Neuronal stem cell (in vitro differentiated cells): ENCODE measurements around the gene HTR2A.

Source experiments
- DNase-seq: peaks from one replicate; pipeline ENCODE4 v3.0.0-alpha.2; 2013; ENCODE audit warnings: low spot score
- H2AFZ ChIP-seq: one replicate; pipeline ENCODE4 v1.6.1; 2013; ENCODE audit warnings: mild to moderate bottlenecking, low read length, inconsistent platforms
- H2AK5ac ChIP-seq: 2 replicates; pipeline ENCODE4 v1.6.1; 2013; ENCODE audit warnings: low read depth, mild to moderate bottlenecking, inconsistent platforms, low read length, moderate library complexity, mixed read lengths
- H2BK120ac ChIP-seq: 2 replicates; pipeline ENCODE4 v1.6.1; 2013; ENCODE audit warnings: low read depth, mild to moderate bottlenecking, inconsistent platforms, low read length, moderate library complexity, mixed read lengths
- H2BK12ac ChIP-seq: one replicate; pipeline ENCODE4 v1.6.1; 2013; ENCODE audit warnings: low read length, inconsistent platforms
- H2BK15ac ChIP-seq: 2 replicates; pipeline ENCODE4 v1.6.1; 2013; ENCODE audit warnings: mild to moderate bottlenecking, low read length, inconsistent platforms, mixed read lengths
- H2BK5ac ChIP-seq: one replicate; pipeline ENCODE4 v1.6.1; 2013; ENCODE audit warnings: inconsistent platforms, mild to moderate bottlenecking, low read length, moderate library complexity
- H3K14ac ChIP-seq: one replicate; pipeline ENCODE4 v1.6.1; 2013; ENCODE audit warnings: low read length, inconsistent platforms
- H3K18ac ChIP-seq: 2 replicates; pipeline ENCODE4 v1.6.1; 2013; ENCODE audit warnings: low read length, inconsistent platforms
- H3K23ac ChIP-seq: 2 replicates; pipeline ENCODE4 v1.6.1; 2013; ENCODE audit warnings: low read depth, mild to moderate bottlenecking, mixed read lengths, low read length, inconsistent platforms; ENCODE audit not compliant: poor library complexity
- H3K27ac ChIP-seq: replicated peaks from 3 replicates; pipeline ENCODE4 v1.5.1; 2013; ENCODE audit warnings: low read length, inconsistent platforms
- H3K27me3 ChIP-seq, 3 experiments: 2 replicates each; pipeline ENCODE4 v1.6.1; 2013; ENCODE audit warnings: low read length in 3 of 3, mild to moderate bottlenecking in 2 of 3, inconsistent platforms in 1 of 3, low read depth in 1 of 3, mixed read lengths in 1 of 3, moderate library complexity in 1 of 3; ENCODE audit not compliant: control insufficient read depth in 3 of 3, insufficient read depth in 3 of 3
- H3K36me3 ChIP-seq, 2 donors: replicated peaks in 1 of 2; 2 replicates each; pipeline ENCODE4 v1.6.1; 2013; ENCODE audit warnings: low read length in 2 of 2; ENCODE audit not compliant: control insufficient read depth in 2 of 2, insufficient read depth in 2 of 2
- H3K4ac ChIP-seq: 2 replicates; pipeline ENCODE4 v1.6.1; 2013; ENCODE audit warnings: inconsistent platforms, mild to moderate bottlenecking, low read length, moderate library complexity
- H3K4me1 ChIP-seq, 2 donors: 1 replicate in 1 of 2; 2 replicates in 1 of 2; pipeline ENCODE4 v1.6.1; 2013; ENCODE audit warnings: low read length in 2 of 2, low read depth in 1 of 2; ENCODE audit not compliant: control insufficient read depth in 2 of 2, insufficient read depth in 1 of 2
- H3K4me2 ChIP-seq: one replicate; pipeline ENCODE4 v1.6.1; 2013; ENCODE audit warnings: mild to moderate bottlenecking, low read length, inconsistent platforms; ENCODE audit not compliant: insufficient read depth, poor library complexity, severe bottlenecking
- H3K4me3 ChIP-seq, 2 donors: 2 replicates each; pipeline ENCODE4 v1.5.1; 2013; ENCODE audit warnings: low read length in 2 of 2, mild to moderate bottlenecking in 2 of 2, inconsistent platforms in 1 of 2, moderate library complexity in 1 of 2
- H3K79me1 ChIP-seq: one replicate; pipeline ENCODE4 v1.6.1; 2013; ENCODE audit warnings: low read depth, mild to moderate bottlenecking, inconsistent platforms, low read length, moderate library complexity
- H3K9ac ChIP-seq: one replicate; pipeline ENCODE4 v1.6.1; 2013; ENCODE audit warnings: mild to moderate bottlenecking, low read depth, low read length, inconsistent platforms; ENCODE audit not compliant: poor library complexity
- H3K9me3 ChIP-seq, 2 donors: replicated peaks in 1 of 2; 2 replicates each; pipeline versions ENCODE3 to v1.6.1; 2013; ENCODE audit warnings: low read length in 2 of 2, mild to moderate bottlenecking in 2 of 2, inconsistent platforms in 1 of 2, low read depth in 1 of 2, mixed read lengths in 1 of 2, moderate library complexity in 1 of 2; ENCODE audit not compliant: control insufficient read depth in 2 of 2, insufficient read depth in 1 of 2
- H4K8ac ChIP-seq: one replicate; pipeline ENCODE4 v1.6.1; 2013; ENCODE audit warnings: low read depth, mild to moderate bottlenecking, inconsistent platforms, low read length, moderate library complexity
- H4K91ac ChIP-seq: one replicate; pipeline ENCODE4 v1.6.1; 2013; ENCODE audit warnings: low read length, low read depth, mild to moderate bottlenecking, inconsistent platforms; ENCODE audit not compliant: poor library complexity
- WGBS, 2 donors: extraction: QIAGEN DNeasy Blood & Tissue Kit; methylation state at CpG; one replicate each; pipeline ENCODE4 v1.1.7; 2013; ENCODE audit warnings: missing lambda C conversion rate in 2 of 2, mixed read lengths in 1 of 2; ENCODE audit not compliant: insufficient read length in 2 of 2, insufficient replicate concordance in 1 of 2; ENCODE audit errors: extremely low coverage in 2 of 2; 5-methylcytosine and 5-hydroxymethylcytosine counted together

Gene HTR2A

DNA sequence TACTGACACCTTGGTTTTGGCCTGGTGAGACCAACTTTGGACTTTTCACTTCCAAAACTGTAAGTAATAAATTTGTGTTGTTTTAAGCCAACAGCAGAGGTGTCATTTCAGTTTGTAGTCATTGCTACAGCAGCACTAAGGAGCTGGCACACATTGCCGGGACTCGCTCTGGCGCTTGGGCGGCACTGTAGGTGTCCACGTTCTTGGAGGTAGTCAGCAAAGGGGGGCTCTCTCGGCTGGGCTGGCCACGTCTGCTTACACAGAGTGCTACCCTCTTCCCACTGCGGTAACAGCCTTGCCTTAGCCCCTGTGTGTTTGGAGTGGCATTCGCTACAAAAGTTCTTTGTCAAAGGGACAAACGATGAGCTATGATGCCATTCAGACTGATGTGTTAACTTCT lies 44.7 kb downstream of the HTR2A start:
- Histone ChIP-seq H4K8ac (no peak overlapping the region), H2BK5ac (no peak overlapping the region), H3K4ac (no peak overlapping the region), H3K9me3 (no peaks in the 10 kb centered on the region), H3K23ac (no peak overlapping the region), H2BK12ac (no peak overlapping the region), H2AK5ac (no peak overlapping the region), H3K27me3 (peaks cover 0 to 4% (median 0%) of the 10 kb centered on the region in 3 experiments), H3K4me3 (no peak overlapping the region), H3K14ac (no peak overlapping the region), H2BK120ac (no peak overlapping the region), H3K4me2 (no peak overlapping the region), H2BK15ac (no peak overlapping the region), H3K4me1 (no peaks in the 10 kb centered on the region), H3K9ac (no peak overlapping the region), H3K79me1 (no peaks in the 10 kb centered on the region), H3K18ac (no peak overlapping the region), H3K36me3 (no peaks in the 10 kb centered on the region), H2AFZ (no peak overlapping the region), H3K27ac (no peak overlapping the region), H4K91ac (no peak overlapping the region)
- DNase-seq, result no peak
- no CpG with 5 or more reads among the region's 10 CpGs for WGBS, 2 donors

DNA sequence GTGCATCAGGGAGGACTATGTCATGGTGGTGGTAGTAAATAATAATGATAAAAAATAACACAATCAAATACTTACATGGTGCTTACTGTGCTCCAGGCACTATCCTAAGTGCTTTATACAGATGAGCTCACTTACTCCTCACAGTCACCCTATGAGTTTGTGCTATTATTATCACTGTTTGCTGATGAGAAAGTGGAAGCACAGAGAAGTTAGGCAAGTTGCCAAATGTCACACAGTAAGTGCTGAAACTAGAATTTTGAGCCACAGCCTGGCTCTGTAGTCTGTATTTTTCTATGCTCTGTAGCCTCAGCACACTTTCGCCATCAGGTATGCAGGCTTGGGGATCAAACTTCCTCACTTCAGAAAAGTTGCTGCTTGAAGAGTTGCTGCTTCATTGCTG lies 46.6 kb downstream of the HTR2A start:
- Histone ChIP-seq H3K79me1 (no peaks in the 10 kb centered on the region), H2AK5ac (no peak overlapping the region), H3K36me3 (no peaks in the 10 kb centered on the region), H3K14ac (no peak overlapping the region), H2BK12ac (no peak overlapping the region), H3K4me2 (no peak overlapping the region), H4K91ac (no peak overlapping the region), H4K8ac (no peak overlapping the region), H2AFZ (no peak overlapping the region), H3K27ac (no peak overlapping the region), H3K9ac (no peak overlapping the region), H3K27me3 (peaks cover 0 to 4% (median 0%) of the 10 kb centered on the region in 3 experiments), H3K18ac (no peak overlapping the region), H2BK120ac (no peak overlapping the region), H3K4me1 (no peaks in the 10 kb centered on the region), H2BK5ac (no peak overlapping the region), H3K4me3 (no peak overlapping the region), H2BK15ac (no peak overlapping the region), H3K4ac (no peak overlapping the region), H3K9me3 (no peaks in the 10 kb centered on the region), H3K23ac (no peak overlapping the region)
- no peak for DNase-seq
- no CpG with 5 or more reads among the region's 1 CpG for WGBS, 2 donors

DNA sequence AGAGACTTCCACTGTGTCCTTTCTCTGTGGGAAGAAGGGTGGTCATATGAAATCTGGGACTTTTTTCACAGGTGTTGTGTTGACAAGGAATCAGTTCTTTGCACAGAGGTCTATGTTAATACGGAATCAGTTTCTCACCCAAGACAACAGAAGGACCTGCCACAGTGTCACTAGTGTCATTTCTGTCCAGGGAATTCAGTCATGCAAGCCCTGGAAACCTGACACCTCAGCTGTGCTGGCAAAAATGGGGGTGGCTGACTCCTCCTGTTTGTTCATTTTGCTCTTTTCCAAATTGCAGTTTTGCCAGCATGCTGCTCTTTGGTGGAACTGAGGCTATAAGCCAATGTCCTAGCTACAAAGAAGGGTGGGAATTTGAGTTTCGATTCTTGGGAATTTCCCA lies 50.1 kb downstream of the HTR2A start:
- Histone ChIP-seq H2AK5ac (no peak overlapping the region), H3K27ac (no peak overlapping the region), H3K9me3 (no peaks in the 10 kb centered on the region), H3K23ac (no peak overlapping the region), H2AFZ (peak overlapping the region; percentile 40), H3K4me1 (no peaks in the 10 kb centered on the region), H2BK120ac (no peak overlapping the region), H3K79me1 (no peaks in the 10 kb centered on the region), H2BK5ac (no peak overlapping the region), H3K4me2 (no peak overlapping the region), H3K4me3 (no peak overlapping the region), H4K8ac (no peak overlapping the region), H3K4ac (no peak overlapping the region), H3K27me3 (peaks cover 0 to 8% (median 0%) of the 10 kb centered on the region in 3 experiments), H3K36me3 (no peaks in the 10 kb centered on the region), H3K18ac (no peak overlapping the region), H3K14ac (no peak overlapping the region), H3K9ac (no peak overlapping the region), H4K91ac (no peak overlapping the region), H2BK15ac (no peak overlapping the region), H2BK12ac (no peak overlapping the region)
- DNase-seq, result no peak
- WGBS, 2 donors, result no CpG with 5 or more reads among the region's 2 CpGs

DNA sequence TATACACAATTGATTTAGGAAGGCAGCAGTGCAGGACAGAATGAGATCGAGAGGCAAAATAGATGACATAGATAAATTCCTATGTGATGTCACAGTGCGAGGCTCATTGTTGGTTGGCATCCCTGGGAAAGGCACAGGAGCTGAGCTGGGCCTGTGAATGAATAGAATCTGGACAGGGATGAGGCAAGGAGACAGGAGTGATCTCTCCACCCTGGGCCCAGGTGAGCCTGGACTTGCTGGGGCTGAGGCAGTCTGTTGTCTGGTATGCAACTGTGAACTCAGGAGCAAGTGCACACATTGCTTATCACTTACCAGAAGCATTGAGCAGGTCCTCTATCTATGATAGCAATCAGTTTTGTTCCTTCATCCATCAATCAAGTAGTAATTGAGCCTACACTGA lies 51.7 kb downstream of the HTR2A start:
- Histone ChIP-seq H3K9me3 (no peaks in the 10 kb centered on the region), H3K79me1 (no peaks in the 10 kb centered on the region), H4K8ac (no peak overlapping the region), H2AFZ (no peak overlapping the region), H4K91ac (no peak overlapping the region), H2BK12ac (no peak overlapping the region), H2BK15ac (no peak overlapping the region), H3K27ac (no peak overlapping the region), H3K27me3 (peaks cover 0 to 8% (median 0%) of the 10 kb centered on the region in 3 experiments), H3K4me1 (no peaks in the 10 kb centered on the region), H3K4me2 (no peak overlapping the region), H3K4me3 (no peak overlapping the region), H3K23ac (no peak overlapping the region), H2BK5ac (no peak overlapping the region), H3K4ac (no peak overlapping the region), H3K14ac (no peak overlapping the region), H3K9ac (no peak overlapping the region), H2BK120ac (no peak overlapping the region), H3K18ac (no peak overlapping the region), H2AK5ac (no peak overlapping the region), H3K36me3 (no peaks in the 10 kb centered on the region)
- no peak for DNase-seq
- WGBS, 2 donors, result no CpG with 5 or more reads among the region's 2 CpGs
